ENCODE results near the gene SLC13A5. TPM values are rescaled to one million over a fixed set of nuclear protein-coding genes. Genes with fewer than 3 reads are reported as not detected.
A peak's percentile ranks its signal among the peaks of the same experiment; 100 is the strongest.
"Not testable (repeated sequence)": the region's sequence is repeated elsewhere in the genome, so short reads cannot be mapped to it uniquely, and the experiment has no call there.

Gene SLC13A5
- total RNA-seq, 1 donor: not detected

- H3K4me3 ChIP-seq (ENCODE audit: low read depth, low read length): no peak overlapping the region
- TF ChIP-seq CTCF (IDR thresholded peaks at IDR 0.05; ENCODE audit: insufficient read depth, low read depth, low read length): no peak
Observed at GRCh38 chr17:6753546-6753945, 40.4 kb upstream of the SLC13A5 start.

GRCh38 chr17:6753006-6753445 is 39.9 kb upstream of the SLC13A5 start:
- TF ChIP-seq CTCF (IDR thresholded peaks at IDR 0.05; ENCODE audit: insufficient read depth, low read depth, low read length): no peak
- no peak overlapping the region for H3K4me3 ChIP-seq (ENCODE audit: low read depth, low read length)

More at GRCh38 chr17:6753546-6753945, 40.4 kb upstream of the SLC13A5 start:
- no peak for DNase-seq (ENCODE audit: low read depth)

GRCh38 chr17:6752068-6752909 is 39.1 kb upstream of the SLC13A5 start:
- no peak for TF ChIP-seq CTCF (IDR thresholded peaks at IDR 0.05; ENCODE audit: insufficient read depth, low read depth, low read length)
- peak; percentile 100 for DNase-seq (ENCODE audit: low read depth)
- no peak overlapping the region for H3K4me3 ChIP-seq (ENCODE audit: low read depth, low read length)

More at GRCh38 chr17:6753006-6753445, 39.9 kb upstream of the SLC13A5 start:
- peak; percentile 84 for DNase-seq (ENCODE audit: low read depth)

- peak; percentile 42 for DNase-seq (ENCODE audit: low read depth)
- H3K4me3 ChIP-seq (ENCODE audit: low read depth, low read length): no peak overlapping the region
- TF ChIP-seq CTCF (IDR thresholded peaks at IDR 0.05; ENCODE audit: insufficient read depth, low read depth, low read length): peak; percentile 29
Observed at GRCh38 chr17:6749519-6749918, 36.4 kb upstream of the SLC13A5 start.

GRCh38 chr17:6748617-6749016 is 35.4 kb upstream of the SLC13A5 start:
- DNase-seq (ENCODE audit: low read depth): no peak
- no peak for TF ChIP-seq CTCF (IDR thresholded peaks at IDR 0.05; ENCODE audit: insufficient read depth, low read depth, low read length)
- H3K4me3 ChIP-seq (ENCODE audit: low read depth, low read length): no peak overlapping the region

- not testable (repeated sequence) for H3K4me3 ChIP-seq (ENCODE audit: low read depth, low read length); DNase-seq (ENCODE audit: low read depth)
Observed at GRCh38 chr17:6746665-6747064, 33.5 kb upstream of the SLC13A5 start.

GRCh38 chr17:6729531-6729930 is 16.4 kb upstream of the SLC13A5 start:
- TF ChIP-seq CTCF (IDR thresholded peaks at IDR 0.05; ENCODE audit: insufficient read depth, low read depth, low read length): no peak
- DNase-seq (ENCODE audit: low read depth): no peak
- no peak overlapping the region for H3K4me3 ChIP-seq (ENCODE audit: low read depth, low read length)

Data from fibroblast of villous mesenchyme (primary cell).